Psoas muscle (tissue), 8 donors: ENCODE results near the gene KPNA4. TPM values are rescaled to one million over a fixed set of nuclear protein-coding genes. Genes with fewer than 3 reads are reported as not detected.
"Not testable (repeated sequence)": the region's sequence is repeated elsewhere in the genome, so short reads cannot be mapped to it uniquely, and the experiment has no call there.

Experiments
- ATAC-seq, 4 donors: fragments of 200-7000 bp; cut with Tn5 transposase; one replicate each; pipeline ENCODE4 v1.9.1; 2020; ENCODE audit warnings: moderate library complexity in 3 of 4, mild to moderate bottlenecking in 2 of 4
- DNase-seq, 2 donors: peaks; one replicate each; pipeline ENCODE4 v3.0.0-alpha.2; 2020
- H3K27ac ChIP-seq: fragments of 200-600 bp; one replicate; pipeline ENCODE4 v1.8.0; 2022
- H3K27me3 ChIP-seq, 3 donors: fragments of 200-600 bp in 1 of 3; one replicate each; pipeline versions ENCODE4 v1.6.1 to v1.8.0; 2013 to 2022; ENCODE audit warnings: low read length in 2 of 3, mild to moderate bottlenecking in 2 of 3, moderate library complexity in 1 of 3; ENCODE audit not compliant: insufficient read depth in 3 of 3
- H3K36me3 ChIP-seq, 2 donors: fragments of 200-600 bp in 1 of 2; one replicate each; pipeline versions ENCODE4 v1.6.1 to v1.8.0; 2013 to 2022; ENCODE audit warnings: low read depth in 1 of 2, mild to moderate bottlenecking in 1 of 2, moderate library complexity in 1 of 2; ENCODE audit not compliant: insufficient read depth in 1 of 2
- H3K4me1 ChIP-seq: fragments of 200-600 bp; one replicate; pipeline ENCODE4 v1.8.0; 2022
- H3K4me3 ChIP-seq: fragments of 200-600 bp; one replicate; pipeline ENCODE4 v1.8.0; 2022; ENCODE audit warnings: mild to moderate bottlenecking
- H3K9me3 ChIP-seq: fragments of 200-600 bp; one replicate; pipeline ENCODE4 v1.8.0; 2022
- WGBS, 3 donors: extraction: QIAGEN DNeasy Blood & Tissue Kit; methylation state at CpG; one replicate each; pipeline versions ENCODE4 v1.1.6 to v1.1.7; 2013; 5-methylcytosine and 5-hydroxymethylcytosine counted together
- intact Hi-C, 2 donors: fragments of 100-400 bp; cut with DNase I; formaldehyde crosslinking; loops; one replicate each; pipeline versions ENCODE4 v1.11.0 to v1.14.2; 2022
- polyA plus RNA-seq, 3 donors: library from polyadenylated mRNA; stranded (reverse); fragments of 200-250 nt; gene quantifications; one replicate each; pipeline ENCODE4 v1.2.3, GENCODE V29; 2013
- total RNA-seq, 4 donors: library from RNA; stranded (reverse); fragmentation: NEBNext Ultra II Directional in 2 of 4; extraction: Animal tissue kit (Norgen Biotek cat#: 25700) in 2 of 4; gene quantifications; one replicate each; pipeline versions ENCODE4 v1.2.1 to v1.2.4, GENCODE V29; 2021 to 2023
- TF ChIP-seq, protein P1 (sequence below): fragments of 200-600 bp; IDR thresholded peaks from one replicate; pipeline ENCODE4 v1.8.0; 2022; ENCODE audit warnings: antibody characterized with exemption
- donor health status: healthy with polysubstance abuse.
- donor health status: DM: no; HTN: no; CAD: no; lungs with moderate emphysema.
- donor health status: Bipolar disorder and iron deficiency.
- donor health status: healthy.
- donor health status: DM: yes; HTN: yes; CAD: no.
- donor health status: DM: no; HTN: no; CAD: no.
- donor health status: DM: no; HTN: no; CAD: no.
- donor health status: DM: yes; HTN: yes; CAD: no.

The KPNA4 gene
- total and polyA plus RNA-seq, 7 donors = 48.5 to 236 (median 197) TPM

DNA sequence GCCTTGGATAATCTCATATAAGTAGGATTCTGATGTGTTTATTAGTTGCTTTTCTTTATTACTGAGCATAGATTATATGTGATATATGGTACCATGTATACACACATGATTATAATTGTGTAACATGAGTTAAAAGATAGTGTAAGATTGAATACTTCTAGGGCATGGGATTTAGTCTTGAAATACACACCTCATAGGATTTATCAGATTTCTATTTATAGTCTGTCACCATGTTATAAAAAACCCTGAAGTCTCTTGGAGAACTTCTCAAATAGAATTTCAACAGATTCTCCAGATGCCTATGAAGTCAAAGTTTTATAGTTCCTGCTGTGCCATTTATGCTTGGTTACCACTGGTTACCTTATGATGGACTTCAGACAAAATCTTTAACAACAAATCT is 11.2 kb upstream of the KPNA4 start:
- peak overlapping the region; percentile 70 for H3K27ac ChIP-seq

DNA sequence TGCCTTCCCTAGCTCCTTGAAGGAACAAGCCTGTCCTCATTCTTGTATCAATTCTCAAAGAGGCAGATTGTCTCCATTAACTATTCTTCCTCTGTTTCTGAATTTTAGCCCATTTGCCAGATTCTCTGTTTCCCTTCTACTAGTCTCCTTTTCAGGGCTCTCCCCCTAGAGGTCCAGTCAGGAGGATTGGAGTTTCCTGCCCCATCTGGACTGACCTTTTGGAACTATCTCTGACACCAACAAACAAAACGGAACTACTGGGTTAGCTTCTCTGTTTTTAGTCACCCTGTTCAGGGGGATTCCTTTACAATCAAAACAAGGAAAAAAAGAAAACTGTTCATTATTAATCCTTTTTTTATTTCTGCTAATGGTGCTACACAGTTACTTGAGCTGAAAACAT is 10.2 kb upstream of the KPNA4 start:
- TF ChIP-seq, protein P1, sequence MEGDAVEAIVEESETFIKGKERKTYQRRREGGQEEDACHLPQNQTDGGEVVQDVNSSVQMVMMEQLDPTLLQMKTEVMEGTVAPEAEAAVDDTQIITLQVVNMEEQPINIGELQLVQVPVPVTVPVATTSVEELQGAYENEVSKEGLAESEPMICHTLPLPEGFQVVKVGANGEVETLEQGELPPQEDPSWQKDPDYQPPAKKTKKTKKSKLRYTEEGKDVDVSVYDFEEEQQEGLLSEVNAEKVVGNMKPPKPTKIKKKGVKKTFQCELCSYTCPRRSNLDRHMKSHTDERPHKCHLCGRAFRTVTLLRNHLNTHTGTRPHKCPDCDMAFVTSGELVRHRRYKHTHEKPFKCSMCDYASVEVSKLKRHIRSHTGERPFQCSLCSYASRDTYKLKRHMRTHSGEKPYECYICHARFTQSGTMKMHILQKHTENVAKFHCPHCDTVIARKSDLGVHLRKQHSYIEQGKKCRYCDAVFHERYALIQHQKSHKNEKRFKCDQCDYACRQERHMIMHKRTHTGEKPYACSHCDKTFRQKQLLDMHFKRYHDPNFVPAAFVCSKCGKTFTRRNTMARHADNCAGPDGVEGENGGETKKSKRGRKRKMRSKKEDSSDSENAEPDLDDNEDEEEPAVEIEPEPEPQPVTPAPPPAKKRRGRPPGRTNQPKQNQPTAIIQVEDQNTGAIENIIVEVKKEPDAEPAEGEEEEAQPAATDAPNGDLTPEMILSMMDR = no peak
- Histone ChIP-seq H3K9me3 (no peaks in the 10 kb centered on the region), H3K36me3 (no peaks in the 10 kb centered on the region), H3K27ac (no peak overlapping the region), H3K27me3 (no peaks in the 10 kb centered on the region), H3K4me1 (peaks cover 11% of the 10 kb centered on the region), H3K4me3 (no peak overlapping the region)
- WGBS, 3 donors = 42 to 69% (median 59%) methylated on average over 1 of the region's 1 CpG
- intact Hi-C loops = loop anchor here in 1 of 2 donors (10.0 kb wide), 1 partner anchor 369 kb away; no protein-coding TSS in a partner anchor
- DNase-seq (no peak), ATAC-seq (no peak)

More for the DNA sequence above, 11.2 kb upstream of the KPNA4 start:
- TF ChIP-seq, protein P1 = no peak
- H3K4me3 ChIP-seq = no peak overlapping the region
- no peak for DNase-seq
- peak; percentile 76 to 91 (median 80) for ATAC-seq
- H3K9me3 ChIP-seq = no peaks in the 10 kb centered on the region
- intact Hi-C loops = loop anchor here in 1 of 2 donors (10.0 kb wide), 1 partner anchor 368 kb away; no protein-coding TSS in a partner anchor
- peaks cover 11% of the 10 kb centered on the region for H3K4me1 ChIP-seq
- no peaks in the 10 kb centered on the region for H3K27me3 ChIP-seq
- H3K36me3 ChIP-seq = no peaks in the 10 kb centered on the region

DNA sequence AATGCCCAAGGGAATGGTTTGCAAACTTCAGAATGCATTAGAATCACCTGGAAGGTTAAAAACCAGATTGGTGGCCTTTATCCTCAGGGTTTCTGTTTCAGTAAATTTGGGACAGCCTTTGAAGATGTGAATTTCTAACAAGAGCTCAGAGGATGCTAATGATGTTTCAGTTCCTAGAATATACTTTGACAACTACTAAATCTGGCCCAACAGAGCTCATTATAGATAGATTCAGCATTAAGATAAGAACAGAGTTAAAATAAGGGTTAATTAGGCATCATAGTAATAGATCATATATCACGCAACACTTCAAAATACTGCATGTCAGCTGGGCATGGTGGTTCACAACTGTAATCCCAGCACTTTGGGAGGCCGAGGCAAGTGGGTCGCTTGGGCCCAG is 9.3 kb upstream of the KPNA4 start:
- 87 to 94% (median 89%) methylated on average over 3 of the region's 3 CpGs for WGBS, 3 donors
- no peak for DNase-seq
- TF ChIP-seq, protein P1 = no peak
- Histone ChIP-seq H3K27me3 (no peaks in the 10 kb centered on the region), H3K36me3 (no peaks in the 10 kb centered on the region), H3K9me3 (no peaks in the 10 kb centered on the region), H3K4me3 (no peak overlapping the region), H3K4me1 (peaks cover 18% of the 10 kb centered on the region), H3K27ac (no peak overlapping the region)
- intact Hi-C loops = loop anchor here in 1 of 2 donors (10.0 kb wide), 1 partner anchor 370 kb away; no protein-coding TSS in a partner anchor
- no peak for ATAC-seq

DNA sequence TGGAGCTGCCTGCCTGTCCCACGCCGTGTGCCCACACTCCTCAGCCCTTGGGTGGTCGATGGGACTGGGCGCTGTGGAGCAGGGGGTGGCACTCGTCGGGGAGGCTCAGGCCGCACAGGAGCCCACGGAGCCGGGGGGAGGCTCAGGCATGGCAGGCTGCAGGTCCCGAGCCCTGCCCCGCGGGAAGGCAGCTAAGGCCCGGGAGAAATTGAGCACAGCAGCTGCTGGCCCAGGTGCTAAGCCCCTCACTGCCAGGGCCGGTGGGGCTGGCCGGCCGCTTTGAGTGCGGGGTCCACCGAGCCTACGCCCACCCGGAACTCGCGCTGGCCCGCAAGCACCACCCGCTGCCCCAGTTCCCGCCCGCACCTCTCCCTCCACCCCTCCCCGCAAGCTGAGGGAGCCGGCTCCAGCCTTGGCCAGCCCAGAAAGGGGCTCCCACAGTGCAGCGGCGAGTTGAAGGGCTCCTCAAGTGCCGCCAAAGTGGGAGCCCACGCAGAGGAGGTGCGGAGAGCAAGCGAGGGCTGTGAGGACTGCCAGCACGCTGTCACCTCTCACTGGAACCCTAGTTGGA is 8.7 kb upstream of the KPNA4 start:
- not testable (repeated sequence) for H3K27me3 ChIP-seq, H3K36me3 ChIP-seq, H3K9me3 ChIP-seq, ATAC-seq, H3K4me3 ChIP-seq, H3K27ac ChIP-seq
- DNase-seq = peak in 1 of 2 donors; percentile 36
- 95 to 99% (median 98%) methylated on average over 27 to 35 of the region's 35 CpGs for WGBS, 3 donors
- intact Hi-C loops = loop anchor here in 1 of 2 donors (10.0 kb wide), 1 partner anchor 371 kb away; no protein-coding TSS in a partner anchor
- H3K4me1 ChIP-seq = peaks cover 20% of the 10 kb centered on the region

DNA sequence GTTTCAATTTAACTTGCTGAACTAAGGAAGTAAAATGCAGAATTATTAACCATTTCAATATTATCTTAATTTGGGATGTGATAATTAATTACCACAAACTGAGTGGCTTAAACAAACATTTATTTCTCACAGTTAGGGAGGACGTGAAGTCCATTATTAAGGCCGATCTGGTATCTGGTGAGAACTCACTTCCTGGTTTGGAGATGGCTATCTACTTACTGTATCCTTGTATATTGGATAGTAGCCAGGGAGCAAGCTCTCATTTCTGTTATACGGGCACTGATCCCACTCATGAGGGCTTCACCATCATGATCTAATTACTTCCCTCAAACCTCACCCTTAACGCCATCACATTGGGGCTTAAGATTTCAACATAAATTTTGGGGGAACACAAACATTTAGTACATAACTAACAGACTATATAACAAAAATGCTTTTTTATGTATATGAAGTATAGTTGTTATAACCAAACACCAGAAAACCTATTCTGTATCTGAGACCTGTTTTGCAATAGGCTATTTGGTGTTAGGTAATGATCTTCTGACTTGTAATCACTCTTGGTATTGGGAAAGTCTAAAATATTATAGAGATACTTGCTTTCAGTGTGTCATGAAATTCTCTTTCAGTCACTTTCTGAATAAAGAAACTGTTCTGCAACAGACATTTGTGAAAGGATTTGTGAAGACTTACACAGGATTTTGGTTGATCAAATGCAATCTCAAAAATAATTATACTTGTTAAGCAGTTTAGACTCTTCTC is 4.7 kb upstream of the KPNA4 start:
- Histone ChIP-seq H3K27ac (no peak overlapping the region), H3K4me3 (no peak overlapping the region), H3K4me1 (peaks cover 21% of the 10 kb centered on the region), H3K36me3 (peaks cover 0 to 14% of the 10 kb centered on the region in 2 donors), H3K9me3 (no peaks in the 10 kb centered on the region), H3K27me3 (no peaks in the 10 kb centered on the region)
- TF ChIP-seq, protein P1 = no peak
- 45 to 61% (median 57%) methylated on average over 4 of the region's 4 CpGs for WGBS, 3 donors
- ATAC-seq (no peak), DNase-seq (no peak)
- intact Hi-C loops = loop anchor here in 1 of 2 donors (10.0 kb wide), 1 partner anchor 375 kb away; no protein-coding TSS in a partner anchor
